SK-N-SH (cell line): Measurements from ENCODE around the gene STX7. TPM values are rescaled to one million over a fixed set of nuclear protein-coding genes. Genes with fewer than 3 reads are reported as not detected.

Source experiments
- CTCF ChIA-PET: fragments of 300-600, 350-600 bp; formaldehyde crosslinking; extraction: SDS; loops from one replicate; lab custom pipeline; 2021; lab: Yijun Ruan, JAX
- POLR2A ChIA-PET: fragments of 350-600 bp; sonication (Branson Sonifier 250); formaldehyde crosslinking; extraction: SDS; loops from one replicate; lab custom pipeline; 2020; ENCODE audit warnings: antibody characterized with exemption, inconsistent platforms; lab: Yijun Ruan, JAX
- DNase-seq: peaks from one replicate; pipeline ENCODE4 v3.0.0; 2012
- H2AFZ ChIP-seq: fragments of 200-600 bp; sonication (generic); 2 replicates; pipeline ENCODE4 v1.8.1; 2016; ENCODE audit warnings: antibody characterized with exemption, mild to moderate bottlenecking, low read depth
- H3F3A ChIP-seq: fragments of 200-600 bp; sonication (generic); replicated peaks from 2 replicates; pipeline ENCODE3; 2016; ENCODE audit warnings: antibody characterized with exemption, mild to moderate bottlenecking; ENCODE audit not compliant: insufficient read depth
- H3K27ac ChIP-seq, 2 experiments: fragments of 200-500 bp in 1 of 2; fragments of 200-600 bp in 1 of 2; sonication (Bioruptor generic) in 1 of 2; sonication (generic), shearing (Covaris generic) in 1 of 2; 2 replicates each; pipeline versions ENCODE4 v1.5.1 to v1.6.1; 2014 to 2016; ENCODE audit warnings: low read depth in 2 of 2, inconsistent platforms in 1 of 2, low read length in 1 of 2, mild to moderate bottlenecking in 1 of 2, mixed read lengths in 1 of 2
- H3K27me3 ChIP-seq: fragments of 200-600 bp; sonication (generic), shearing (Covaris generic); 2 replicates; pipeline ENCODE4 v1.6.1; 2016; ENCODE audit warnings: mixed run types; ENCODE audit not compliant: insufficient read depth
- H3K36me3 ChIP-seq, 2 experiments: fragments of 200-500 bp in 1 of 2; fragments of 200-600 bp in 1 of 2; sonication (Bioruptor generic) in 1 of 2; sonication (generic) in 1 of 2; replicated peaks in 1 of 2; 2 replicates each; pipeline versions ENCODE3 to v1.5.1; 2014 to 2016; ENCODE audit warnings: low read length in 1 of 2, mild to moderate bottlenecking in 1 of 2; ENCODE audit not compliant: insufficient read depth in 2 of 2, control insufficient read depth in 1 of 2
- H3K4me1 ChIP-seq, 2 experiments: fragments of 200-500 bp in 1 of 2; fragments of 200-600 bp in 1 of 2; sonication (Bioruptor generic) in 1 of 2; sonication (generic), shearing (Covaris generic) in 1 of 2; 2 replicates each; pipeline versions ENCODE4 v1.5.1 to v1.6.1; 2014 to 2016; ENCODE audit warnings: low read depth in 1 of 2, low read length in 1 of 2, mixed run types in 1 of 2; ENCODE audit not compliant: insufficient read depth in 2 of 2, control insufficient read depth in 1 of 2
- H3K4me2 ChIP-seq: fragments of 200-600 bp; sonication (generic), shearing (Covaris generic); 2 replicates; pipeline ENCODE4 v1.6.1; 2017; ENCODE audit warnings: mixed run types
- H3K4me3 ChIP-seq, 2 experiments: fragments of 200-500 bp in 1 of 2; fragments of 200-600 bp in 1 of 2; sonication (Bioruptor generic) in 1 of 2; sonication (generic), shearing (Covaris generic) in 1 of 2; 2 replicates each; pipeline versions ENCODE4 v1.5.1 to v1.8.1; 2014 to 2016; ENCODE audit warnings: low read depth in 2 of 2, inconsistent platforms in 1 of 2, low read length in 1 of 2, mild to moderate bottlenecking in 1 of 2, mixed read lengths in 1 of 2, moderate library complexity in 1 of 2
- H3K79me2 ChIP-seq: fragments of 200-600 bp; sonication (generic); 2 replicates; pipeline ENCODE4 v1.8.1; 2017; ENCODE audit warnings: mild to moderate bottlenecking; ENCODE audit not compliant: insufficient read depth
- H3K9ac ChIP-seq: fragments of 200-600 bp; sonication (generic); 2 replicates; pipeline ENCODE4 v1.6.1; 2017; ENCODE audit warnings: mixed run types
- H3K9me2 ChIP-seq: fragments of 200-600 bp; sonication (generic); 2 replicates; pipeline ENCODE4 v1.6.1; 2017; ENCODE audit warnings: mixed run types
- H3K9me3 ChIP-seq: fragments of 200-600 bp; sonication (generic); 2 replicates; pipeline ENCODE4 v1.6.1; 2017; ENCODE audit warnings: mixed run types, mild to moderate bottlenecking, moderate library complexity
- H4K20me1 ChIP-seq: fragments of 200-600 bp; sonication (generic); 2 replicates; pipeline ENCODE4 v1.6.1; 2017; ENCODE audit warnings: mild to moderate bottlenecking, mixed run types; ENCODE audit not compliant: insufficient read depth
- CHD2 ChIP-seq: fragments of 150-350 bp; IDR thresholded peaks from 2 replicates; pipeline ENCODE4 v1.6.1; 2018; ENCODE audit warnings: low read length; ENCODE audit not compliant: partially characterized antibody
- CTCF ChIP-seq: fragments of 200-600 bp; sonication (generic); IDR thresholded peaks from 2 replicates; pipeline ENCODE4 v1.6.1; 2017; ENCODE audit warnings: antibody characterized with exemption, mild to moderate bottlenecking, moderate library complexity
- ELF1 ChIP-seq: IDR thresholded peaks from 2 replicates; pipeline ENCODE4 v1.4.0; 2012
- FOXJ3 ChIP-seq: sonication (generic); formaldehyde crosslinking; IDR thresholded peaks from 2 replicates; pipeline ENCODE4 v1.5.1; 2020; ENCODE audit warnings: mild to moderate bottlenecking, missing genetic modification reagents
- FOXM1 ChIP-seq: IDR thresholded peaks from 2 replicates; pipeline ENCODE4 v1.4.0; 2012; ENCODE audit warnings: low read depth, mild to moderate bottlenecking
- GATA2 ChIP-seq: sonication (generic); formaldehyde crosslinking; IDR thresholded peaks from 2 replicates; pipeline ENCODE4 v1.5.0; 2020; ENCODE audit warnings: mild to moderate bottlenecking, missing genetic modification reagents
- IRF3 ChIP-seq: fragments of 150-350 bp; IDR thresholded peaks from 2 replicates; pipeline ENCODE4 v1.6.1; 2016; ENCODE audit warnings: mild to moderate bottlenecking, low read depth, low read length
- MEF2A ChIP-seq: IDR thresholded peaks from 2 replicates; pipeline ENCODE4 v1.4.0; 2012; ENCODE audit warnings: low read depth, borderline replicate concordance
- NFIC ChIP-seq: IDR thresholded peaks from 2 replicates; pipeline ENCODE4 v1.4.0; 2012; ENCODE audit warnings: borderline replicate concordance
- PBX3 ChIP-seq: IDR thresholded peaks from 2 replicates; pipeline ENCODE4; 2012
- RAD21 ChIP-seq: IDR thresholded peaks from 2 replicates; pipeline ENCODE4 v1.6.1; 2012; ENCODE audit warnings: mild to moderate bottlenecking, low read length
- RXRA ChIP-seq: IDR thresholded peaks from 2 replicates; pipeline ENCODE4 v1.4.0; 2012; ENCODE audit warnings: low read depth, mild to moderate bottlenecking, borderline replicate concordance
- SIN3A ChIP-seq: IDR thresholded peaks from 2 replicates; pipeline ENCODE4 v1.6.1; 2012; ENCODE audit warnings: low read depth, mild to moderate bottlenecking, low read length, moderate library complexity, borderline replicate concordance
- TAF1 ChIP-seq: IDR thresholded peaks from 2 replicates; pipeline ENCODE4 v1.6.1; 2012; ENCODE audit warnings: low read depth, mild to moderate bottlenecking, low read length, moderate library complexity, borderline replicate concordance
- TCF12 ChIP-seq: IDR thresholded peaks from 2 replicates; pipeline ENCODE4 v1.4.0; 2012
- TEAD4 ChIP-seq: IDR thresholded peaks from 2 replicates; pipeline ENCODE4 v1.4.0; 2012; ENCODE audit warnings: mild to moderate bottlenecking, borderline replicate concordance; ENCODE audit not compliant: insufficient read depth
- WGBS: methylation state at CpG from one replicate; pipeline ENCODE4 v1.1.6; 2017; ENCODE audit warnings: low lambda C conversion rate; 5-methylcytosine and 5-hydroxymethylcytosine counted together
- polyA plus RNA-seq, 3 experiments: library from polyadenylated mRNA; depleted of rRNA; stranded (reverse); fragments of >200 nt; gene quantifications; 2 replicates each; pipeline ENCODE4 v1.2.3, GENCODE V29; 2012

Gene STX7
- polyA plus RNA-seq, 1 of the 3 experiments (the other 2 are of a cell fraction): 12.8 TPM

GRCh38 chr6:132513831-132514545 lies 1.1 kb upstream of the STX7 start:
- Histone ChIP-seq H3K9me3 (no peaks in the 10 kb centered on the region), H3K9ac (no peak overlapping the region), H3K4me1 (peaks cover 4 to 8% of the 10 kb centered on the region in 2 experiments; a peak in 3 of 4 replicates), H3K4me3 (no peak overlapping the region), H3K9me2 (no peaks in the 10 kb centered on the region), H3K79me2 (peaks cover 29% of the 10 kb centered on the region), H3F3A (no peaks in the 10 kb centered on the region), H4K20me1 (no peaks in the 10 kb centered on the region), H3K27ac (no peak overlapping the region), H3K36me3 (no peaks in the 10 kb centered on the region), H3K4me2 (no peak overlapping the region), H3K27me3 (peaks cover 38% of the 10 kb centered on the region; the same call in 1 of the 2 replicates), H2AFZ (no peak overlapping the region)
- no peak for DNase-seq
- ChIA-PET POLR2A (interaction anchor here (1.5 kb wide), 1 partner anchor 300 kb away, joined by 6 read pairs; the partner anchor contains the start of gene RPS12), CTCF (interaction anchor here (1.4 to 2.0 kb wide), 2 partner anchors 16 to 17 kb away, joined by 11 to 13 read pairs; no protein-coding TSS in a partner anchor)
- WGBS: 24% methylated on average over 3 of the region's 3 CpGs
- TF ChIP-seq FOXM1: no peak

GRCh38 chr6:132512342-132512637 lies 626 bp downstream of the STX7 start:
- Histone ChIP-seq H3K27ac (peak overlapping the region; percentile 19 to 22; a peak in 2 of 4 replicates), H3K9me2 (no peaks in the 10 kb centered on the region), H3K36me3 (no peaks in the 10 kb centered on the region), H3K9ac (peak overlapping the region; percentile 59; the same call in 1 of the 2 replicates), H3K9me3 (no peaks in the 10 kb centered on the region), H4K20me1 (peaks cover 7% of the 10 kb centered on the region; the same call in 1 of the 2 replicates), H3K4me2 (peak overlapping the region; percentile 83), H2AFZ (peak overlapping the region; percentile 50), H3K79me2 (peaks cover 40% of the 10 kb centered on the region)
- 3% methylated on average over 7 of the region's 7 CpGs for WGBS
- CTCF ChIA-PET: interaction anchor here (1.4 to 1.6 kb wide), 4 partner anchors 18 to 311 kb away, joined by 4 to 11 read pairs (median 6); no protein-coding TSS in a partner anchor
- no peak for TF ChIP-seq FOXM1
- no peak for TF ChIP-seq PBX3
- no peak for TF ChIP-seq IRF3
- no peak for TF ChIP-seq RXRA
- no peak for TF ChIP-seq TAF1
- no peak for TF ChIP-seq NFIC
- TF ChIP-seq, all 33 proteins: peak for 0
- peaks cover 3% of the 10 kb centered on the region for H3F3A ChIP-seq
- peaks cover 26% of the 10 kb centered on the region; the same call in 1 of the 2 replicates for H3K27me3 ChIP-seq
- no peak for DNase-seq
- peak overlapping the region; percentile 72 to 76 for H3K4me3 ChIP-seq
- POLR2A ChIA-PET: interaction anchor here (0.6 to 1.5 kb wide), 2 partner anchors 23 to 302 kb away, joined by 3 to 6 read pairs; partner anchors contain the start of gene RPS12
- H3K4me1 ChIP-seq: peaks cover 4 to 8% of the 10 kb centered on the region in 2 experiments; a peak in 3 of 4 replicates

GRCh38 chr6:132511831-132512220 lies 1.1 kb downstream of the STX7 start:
- Histone ChIP-seq H3K4me2 (peak overlapping the region; percentile 83), H3K4me1 (peaks cover 4 to 8% of the 10 kb centered on the region in 2 experiments; a peak in 3 of 4 replicates), H3F3A (peaks cover 3% of the 10 kb centered on the region), H3K79me2 (peaks cover 45% of the 10 kb centered on the region), H2AFZ (peak overlapping the region; percentile 50; the same call in 1 of the 2 replicates), H3K9me2 (no peaks in the 10 kb centered on the region), H3K4me3 (peak overlapping the region; percentile 72 to 76; a peak in 2 of 4 replicates), H3K27me3 (peaks cover 26% of the 10 kb centered on the region; the same call in 1 of the 2 replicates), H4K20me1 (peaks cover 7% of the 10 kb centered on the region; the same call in 1 of the 2 replicates), H3K36me3 (no peaks in the 10 kb centered on the region), H3K9me3 (no peaks in the 10 kb centered on the region), H3K27ac (no peak overlapping the region), H3K9ac (no peak overlapping the region)
- DNase-seq: no peak
- CTCF ChIA-PET: interaction anchor here (0.8 to 1.6 kb wide), 4 partner anchors 24 to 311 kb away, joined by 3 to 7 read pairs (median 4); no protein-coding TSS in a partner anchor
- POLR2A ChIA-PET: no interaction called here
- 80% methylated on average over 2 of the region's 2 CpGs for WGBS
- TF ChIP-seq CTCF (no peak), SIN3A (no peak), PBX3 (no peak), CHD2 (no peak), TCF12 (no peak), ELF1 (no peak), TEAD4 (no peak), FOXJ3 (CRISPR knock-in tag) (no peak), RAD21 (no peak), GATA2 (CRISPR knock-in tag) (no peak), MEF2A (no peak)
